ENCODE data around the gene CSHL1.
"Not testable (repeated sequence)": the region's sequence is repeated elsewhere in the genome, so short reads cannot be mapped to it uniquely, and the experiment has no call there.

The CSHL1 gene

DNA sequence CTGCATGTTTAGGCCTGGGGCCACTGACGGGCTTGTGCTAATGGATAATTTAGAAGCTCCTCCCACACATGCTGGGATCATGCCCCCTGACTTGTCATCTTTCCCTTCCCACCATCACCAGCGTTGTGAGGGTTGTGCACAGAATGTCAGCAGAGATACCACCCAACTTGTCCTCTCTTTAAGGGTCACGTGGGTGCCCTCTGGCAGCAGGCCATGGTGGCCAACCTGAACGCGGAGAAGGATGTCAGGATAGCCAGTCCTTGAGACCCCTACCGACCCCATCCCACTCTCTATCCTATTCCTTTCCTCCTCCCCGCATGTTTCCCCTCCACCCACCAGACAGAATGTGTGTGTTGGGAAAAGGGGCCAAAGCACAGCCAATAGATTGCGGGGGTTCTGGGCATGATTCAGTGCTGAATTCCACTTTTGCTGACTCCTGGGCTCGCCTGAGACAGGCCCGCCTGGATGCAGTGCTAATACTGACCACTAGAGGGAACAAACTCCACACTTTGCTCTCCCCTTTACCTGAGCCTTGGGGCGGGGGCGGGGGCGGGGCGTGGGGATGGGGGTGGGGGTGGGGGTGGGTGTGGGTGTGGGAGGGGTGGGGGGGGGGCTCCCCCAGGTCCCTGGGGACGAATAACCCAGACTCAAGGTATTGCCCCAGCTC is 29.0 kb downstream of the CSHL1 start, which contains the start of gene GH2:
GH2 (minus strand) TSS at position 10 of the 667 bp plus-strand sequence. CDS start 143 bp downstream, outside the sequence.
- peak; percentile 76 for DNase-seq

DNA sequence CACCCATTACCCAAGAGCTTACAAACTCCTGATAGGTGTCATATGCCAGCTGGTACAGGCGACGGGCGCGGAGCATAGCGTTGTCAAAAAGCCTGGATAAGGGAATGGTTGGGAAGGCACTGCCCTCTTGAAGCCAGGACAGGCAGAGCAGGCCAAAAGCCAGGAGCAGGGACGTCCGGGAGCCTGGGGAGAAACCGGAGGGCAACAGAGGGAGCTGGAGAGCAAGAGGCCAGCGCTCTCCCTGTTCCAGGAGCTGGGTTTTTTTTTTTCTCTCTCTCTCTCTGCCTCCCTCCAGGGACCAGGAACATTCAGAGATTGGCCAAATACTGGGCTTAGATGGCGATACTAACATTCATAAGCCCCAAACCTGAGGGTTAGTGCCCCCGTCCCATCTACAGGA is 29.7 kb downstream of the CSHL1 start:
- not testable (repeated sequence) for DNase-seq

DNA sequence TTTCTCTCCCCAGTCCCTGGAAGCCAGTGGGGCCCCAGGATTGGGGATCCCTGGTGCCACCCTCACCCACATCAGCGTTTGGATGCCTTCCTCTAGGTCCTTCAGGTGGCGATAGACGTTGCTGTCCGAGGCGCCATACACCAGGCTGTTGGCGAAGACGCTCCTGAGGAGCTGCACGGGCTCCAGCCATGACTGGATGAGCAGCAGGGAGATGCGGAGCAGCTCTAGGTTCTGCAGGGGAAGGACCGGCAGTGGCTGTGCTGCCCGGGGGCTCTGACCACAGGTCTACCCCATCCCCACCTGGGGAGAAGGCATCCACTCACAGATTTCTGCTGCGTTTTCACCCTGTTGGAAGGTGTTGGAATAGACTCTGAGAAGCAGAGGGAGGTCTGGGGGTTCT is 30.4 kb downstream of the CSHL1 start:
- DNase-seq = no peak

DNA sequence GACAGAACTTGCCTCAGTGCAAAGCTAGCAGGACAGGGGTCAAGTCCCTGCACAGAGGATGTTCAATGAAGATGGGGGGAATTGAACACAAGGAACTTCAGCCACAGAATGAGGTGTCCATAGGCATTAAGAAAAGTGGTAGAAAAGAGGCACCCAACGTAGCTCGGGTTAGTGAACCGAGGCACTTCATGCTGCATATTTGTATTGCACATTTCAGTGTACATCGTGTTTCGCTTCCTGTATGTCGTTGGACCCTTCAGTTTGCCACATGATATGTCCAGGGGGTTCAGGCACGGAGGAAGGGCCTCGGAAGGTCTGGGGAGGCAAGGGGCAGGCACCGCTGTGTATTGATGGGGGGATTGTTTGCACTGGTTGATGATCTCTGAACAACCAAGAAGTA is 32.6 kb downstream of the CSHL1 start:
- DNase-seq = not testable (repeated sequence)

DNA sequence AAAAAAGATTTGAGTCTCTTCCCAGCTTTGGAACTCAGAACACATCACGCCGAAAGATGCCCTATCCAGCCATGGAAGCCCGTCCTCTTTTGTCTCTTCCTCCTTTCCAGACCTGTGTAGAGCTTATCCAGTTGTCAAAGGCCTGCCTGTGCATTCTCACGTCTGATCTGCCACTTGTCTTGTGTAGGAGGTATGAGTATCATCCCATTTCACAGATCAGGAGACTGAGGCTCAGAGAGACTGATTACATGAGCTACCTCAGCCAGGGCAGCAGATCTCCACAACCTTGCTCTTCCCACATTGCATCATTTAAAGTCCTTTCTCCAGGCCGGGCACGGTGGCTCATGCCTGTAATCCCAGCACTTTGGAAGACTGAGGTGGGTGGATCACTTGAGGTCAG is 36.4 kb downstream of the CSHL1 start:
- not testable (repeated sequence) for DNase-seq

DNA sequence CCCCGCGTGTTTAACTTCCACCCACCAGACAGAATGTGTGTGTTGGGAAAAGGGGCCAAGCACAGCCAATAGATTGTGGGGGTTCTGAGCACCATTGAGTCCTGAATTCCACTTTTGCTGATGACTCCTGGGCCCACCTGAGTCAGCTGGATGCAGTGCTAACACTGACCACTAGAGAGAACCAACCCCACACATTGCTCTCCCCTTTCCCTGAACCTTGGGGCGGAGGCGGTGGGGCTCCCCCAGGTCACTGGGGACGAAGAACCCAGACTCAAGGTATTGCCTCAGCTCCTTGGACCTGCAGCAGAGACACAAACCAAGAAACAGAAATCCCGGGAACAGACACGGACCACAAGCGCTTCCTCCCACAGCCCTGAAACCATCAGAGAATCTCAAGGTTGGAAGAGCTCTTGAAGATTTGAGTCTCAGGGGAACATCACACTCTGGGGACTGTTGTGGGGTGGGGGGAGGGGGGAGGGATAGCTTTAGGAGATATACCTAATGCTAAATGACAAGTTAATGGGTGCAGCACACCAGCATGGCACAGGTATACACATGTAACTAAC is 36.9 kb downstream of the CSHL1 start:
- not testable (repeated sequence) for DNase-seq

DNA sequence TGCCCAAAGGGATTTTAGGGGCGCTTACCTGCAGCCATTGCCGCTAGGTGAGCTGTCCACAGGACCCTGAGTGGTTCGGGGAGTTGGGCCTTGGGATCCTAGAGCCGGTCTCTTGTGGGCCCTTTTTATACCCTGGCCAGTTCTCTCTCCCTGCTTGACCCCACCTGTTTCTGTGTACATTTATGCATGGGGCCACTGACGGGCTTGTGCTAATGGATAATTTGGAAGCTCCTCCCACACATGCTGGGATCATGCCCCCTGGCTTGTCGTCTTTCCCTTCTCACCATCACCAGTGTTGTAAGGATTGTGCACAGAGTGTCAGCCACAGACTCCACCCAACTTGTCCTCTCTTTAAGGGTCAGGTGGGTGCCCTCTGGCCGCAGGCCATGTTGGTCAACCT is 37.5 kb downstream of the CSHL1 start, which contains the start of gene CSH2:
CSH2 (minus strand) TSS at position 101 of the 400 bp plus-strand sequence; CDS start at position 38, 63 bp downstream.
- DNase-seq = not testable (repeated sequence)

DNA sequence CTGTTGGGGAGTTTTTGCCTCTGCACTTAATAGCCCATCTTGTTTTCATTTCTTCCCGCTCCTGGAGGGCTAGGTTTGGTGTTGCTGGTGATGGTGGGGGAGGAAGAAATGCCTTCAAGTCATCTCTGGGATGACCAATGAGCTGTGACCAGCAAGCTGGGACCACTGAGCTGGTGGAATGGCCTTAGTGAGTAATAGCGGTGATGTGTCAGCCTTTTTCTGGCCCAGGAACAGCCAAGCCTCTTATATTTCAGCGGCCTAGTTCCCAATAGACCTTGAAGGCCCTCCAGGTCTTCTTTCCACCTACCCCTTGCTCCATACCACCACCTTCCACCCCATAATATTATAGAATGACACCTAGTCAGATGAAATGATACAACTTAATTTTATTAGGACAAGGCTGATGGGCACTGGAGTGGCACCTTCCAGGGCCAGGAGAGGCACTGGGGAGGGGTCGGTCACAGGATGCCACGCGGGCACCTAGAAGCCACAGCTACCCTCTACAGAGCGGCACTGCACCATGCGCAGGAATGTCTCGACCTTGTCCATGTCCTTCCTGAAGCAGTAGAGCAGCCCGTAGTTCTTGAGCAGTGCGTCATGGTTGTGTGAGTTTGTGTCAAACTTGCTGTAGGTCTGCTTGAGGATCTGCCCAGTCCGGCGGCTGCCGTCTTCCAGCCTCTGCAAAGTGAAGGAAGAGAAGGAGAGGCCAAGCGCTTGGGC is 39.3 kb downstream of the CSHL1 start:
- not testable (repeated sequence) for DNase-seq

DNA sequence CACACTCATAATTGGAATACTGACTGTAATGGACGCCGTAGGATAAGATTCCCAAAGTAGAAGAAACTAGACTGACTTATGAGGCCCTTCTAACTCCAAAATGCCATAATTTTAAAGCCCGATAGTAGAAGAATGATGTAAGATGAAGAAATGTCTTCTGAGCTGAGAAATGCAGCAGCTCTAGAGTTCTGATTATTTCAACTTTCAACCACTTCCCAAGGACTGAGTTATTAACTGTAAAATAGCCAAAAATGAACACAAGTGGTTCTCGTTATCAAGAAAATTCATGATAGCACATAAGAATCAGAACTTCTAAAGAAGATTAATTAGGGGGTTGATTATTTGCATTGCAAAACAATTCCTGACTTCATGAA is 40.8 kb downstream of the CSHL1 start:
- DNase-seq = not testable (repeated sequence)

DNA sequence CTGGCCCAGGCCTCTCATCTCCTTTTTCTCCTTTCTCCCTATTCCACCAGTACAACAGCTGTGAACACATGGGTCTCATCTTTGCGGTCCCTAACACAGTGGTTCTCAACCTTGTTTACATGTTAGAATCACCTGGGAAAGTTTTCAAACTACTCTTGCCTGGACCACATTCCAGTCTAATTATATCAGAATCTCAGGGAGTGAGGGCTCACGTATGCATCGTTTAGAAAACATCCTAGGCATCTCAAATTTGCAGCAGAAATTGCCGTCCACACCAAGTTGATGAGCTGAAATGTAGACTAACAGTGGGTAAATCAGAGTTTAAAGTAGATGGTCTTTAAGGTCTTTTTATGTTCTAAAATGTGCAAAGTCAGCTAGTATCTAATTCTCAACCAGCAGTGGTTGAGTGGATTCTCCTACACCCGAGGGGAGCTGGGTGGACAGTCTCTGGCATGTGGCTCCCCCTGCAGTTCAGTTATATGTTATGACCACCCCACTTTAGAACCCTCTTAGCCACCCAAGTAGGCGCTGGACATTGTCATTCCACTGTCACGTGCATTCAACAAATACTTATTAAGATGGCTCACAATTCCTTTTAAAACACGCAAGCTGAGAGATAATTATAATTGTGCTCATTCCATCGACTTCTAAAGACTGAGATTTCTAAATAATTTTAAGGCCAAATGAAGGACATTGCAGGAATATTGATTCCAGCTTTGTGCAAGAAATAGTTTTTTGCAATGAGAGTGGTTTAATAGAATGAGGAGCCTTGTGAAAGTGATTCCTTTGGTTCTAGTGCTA is 41.4 kb downstream of the CSHL1 start:
- DNase-seq = not testable (repeated sequence)

DNA sequence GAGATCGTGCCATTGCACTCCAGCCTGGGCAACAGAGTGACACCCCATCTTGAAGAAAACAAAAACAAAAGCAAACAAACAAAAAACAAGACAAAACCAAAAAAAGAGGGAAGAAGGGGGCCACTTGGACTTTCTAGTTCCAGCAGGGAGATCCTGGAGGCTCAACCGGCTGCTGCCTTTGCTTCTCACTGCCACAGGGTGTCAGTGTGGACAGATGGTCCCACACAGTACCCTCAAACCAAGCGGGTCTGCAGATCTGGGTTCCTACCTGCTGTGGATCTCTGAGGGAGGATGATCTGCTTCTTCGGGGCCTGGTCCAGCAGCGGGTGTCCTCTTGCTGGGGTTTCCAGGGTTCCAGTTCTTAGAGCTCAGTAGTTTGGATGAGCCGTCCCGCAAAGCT is 44.4 kb downstream of the CSHL1 start:
- not testable (repeated sequence) for DNase-seq

All from activated CD4-positive, alpha-beta T cell treated with anti-CD3 and anti-CD28 coated beads for 48 hours (primary cell).